AG09309 (cell line): ENCODE data around the gene ITGB7.

Source experiments
- DNase-seq: peaks from one replicate; pipeline ENCODE4 v3.0.0-alpha.2; 2010; ENCODE audit warnings: low read depth
- H3K4me3 ChIP-seq: 2 replicates; pipeline ENCODE4 v1.5.1; 2011; ENCODE audit warnings: mild to moderate bottlenecking, low read depth, low read length, moderate library complexity; ENCODE audit not compliant: control insufficient read depth
- CTCF ChIP-seq: IDR thresholded peaks from 2 replicates; pipeline ENCODE4 v1.5.1; 2011; ENCODE audit warnings: mild to moderate bottlenecking, low read depth, low read length, inconsistent platforms; ENCODE audit not compliant: insufficient read depth, control insufficient read depth; ENCODE audit errors: missing control alignments

The ITGB7 gene

GRCh38 chr12:53230108-53230845, 23.2 kb upstream of the ITGB7 start:
- no peak overlapping the region; the same call in 1 of the 2 replicates for H3K4me3 ChIP-seq
- TF ChIP-seq CTCF: no peak
- no peak for DNase-seq

- no peak for TF ChIP-seq CTCF
- H3K4me3 ChIP-seq: no peak overlapping the region
- DNase-seq: no peak
Measured at GRCh38 chr12:53229454-53229853, 22.4 kb upstream of the ITGB7 start.

- no peak for TF ChIP-seq CTCF
- no peak overlapping the region for H3K4me3 ChIP-seq
- DNase-seq: no peak
Measured at GRCh38 chr12:53227836-53228235, 20.8 kb upstream of the ITGB7 start.

- no peak for DNase-seq
- no peak for TF ChIP-seq CTCF
Measured at GRCh38 chr12:53227341-53227740, 20.3 kb upstream of the ITGB7 start.

GRCh38 chr12:53226815-53227214, 19.8 kb upstream of the ITGB7 start:
- H3K4me3 ChIP-seq: no peak overlapping the region
- no peak for DNase-seq
- no peak for TF ChIP-seq CTCF

More at GRCh38 chr12:53227341-53227740, 20.3 kb upstream of the ITGB7 start:
- no peak overlapping the region for H3K4me3 ChIP-seq

GRCh38 chr12:53225635-53226424, 18.8 kb upstream of the ITGB7 start:
- H3K4me3 ChIP-seq: no peak overlapping the region
- TF ChIP-seq CTCF: no peak
- no peak for DNase-seq
